GM12878 (cell line): ENCODE results near the gene CLEC16A.

ENCODE experiments used
- ASH2L ChIP-seq: fragments of 300-600, 200-600 bp; sonication (generic); IDR thresholded peaks from 2 replicates; pipeline ENCODE4 v1.6.1; 2017; ENCODE audit warnings: low read depth, mild to moderate bottlenecking, borderline replicate concordance
- CTCF ChIP-seq, 3 experiments: IDR thresholded peaks in 2 of 3; conservative IDR thresholded peaks in 1 of 3; 2 replicates each; pipeline ENCODE4 v1.5.1; 2011; ENCODE audit warnings: low read depth in 3 of 3, low read length in 3 of 3, mild to moderate bottlenecking in 3 of 3, control low read depth in 2 of 3, moderate library complexity in 2 of 3, inconsistent platforms in 1 of 3, mixed read lengths in 1 of 3; ENCODE audit not compliant: control insufficient read depth in 2 of 3, insufficient read depth in 1 of 3; ENCODE audit errors: extremely low read depth in 1 of 3
- HDAC6 ChIP-seq: fragments of 200-600 bp; sonication (generic); IDR thresholded peaks from one replicate; pipeline ENCODE4 v1.8.0; 2017; ENCODE audit warnings: antibody characterized with exemption; ENCODE audit not compliant: unreplicated experiment
- NFIC ChIP-seq: IDR thresholded peaks from 2 replicates; pipeline ENCODE4 v1.6.1; 2012; ENCODE audit warnings: low read depth, mild to moderate bottlenecking, inconsistent platforms, low read length, moderate library complexity
- POLR2A ChIP-seq: IDR thresholded peaks from 2 replicates; pipeline ENCODE4 v1.6.1; 2011; ENCODE audit warnings: low read depth, mild to moderate bottlenecking, low read length
- RUNX3 ChIP-seq: IDR thresholded peaks from 2 replicates; pipeline ENCODE4 v1.6.1; 2012; ENCODE audit warnings: low read length, inconsistent platforms
- SIN3A ChIP-seq: IDR thresholded peaks from 2 replicates; pipeline ENCODE4 v1.6.1; 2012; ENCODE audit warnings: low read depth, low read length, improper control_type of control experiment
- ZNF274 ChIP-seq: IDR thresholded peaks from one replicate; pipeline ENCODE4 v1.8.0; 2011; ENCODE audit not compliant: insufficient read length, insufficient read depth
- ZNF384 ChIP-seq: IDR thresholded peaks from 2 replicates; pipeline ENCODE4 v1.6.1; 2012; ENCODE audit warnings: low read depth, mild to moderate bottlenecking, low read length, improper control_type of control experiment, borderline replicate concordance
- TF ChIP-seq, protein P1 (sequence below): IDR thresholded peaks from 2 replicates; pipeline ENCODE4 v1.6.1; 2012; ENCODE audit warnings: mild to moderate bottlenecking, low read depth, low read length
- TF ChIP-seq, protein P2 (sequence below): fragments of 450-650 bp; IDR thresholded peaks from 2 replicates; pipeline ENCODE4 v1.6.1; 2016; ENCODE audit warnings: mild to moderate bottlenecking, moderate library complexity, borderline replicate concordance

GRCh38 chr16:10950393-10950792 lies 6.0 kb downstream of the CLEC16A start:
- TF ChIP-seq RUNX3 (no peak), ZNF384 (no peak), CTCF (IDR thresholded peaks at IDR 0.05 in 2 of 3, conservative IDR thresholded peaks at IDR 0.05 in 1 of 3; ENCODE audit: control insufficient read depth in 2 of 3, extremely low read depth in 1 of 3, insufficient read depth in 1 of 3, low read depth in 3 of 3, low read length in 3 of 3) (no peak), SIN3A (no peak), ASH2L (no peak), HDAC6 (no peak), ZNF274 (no peak), POLR2A (no peak), NFIC (no peak)
- TF ChIP-seq, protein P1, sequence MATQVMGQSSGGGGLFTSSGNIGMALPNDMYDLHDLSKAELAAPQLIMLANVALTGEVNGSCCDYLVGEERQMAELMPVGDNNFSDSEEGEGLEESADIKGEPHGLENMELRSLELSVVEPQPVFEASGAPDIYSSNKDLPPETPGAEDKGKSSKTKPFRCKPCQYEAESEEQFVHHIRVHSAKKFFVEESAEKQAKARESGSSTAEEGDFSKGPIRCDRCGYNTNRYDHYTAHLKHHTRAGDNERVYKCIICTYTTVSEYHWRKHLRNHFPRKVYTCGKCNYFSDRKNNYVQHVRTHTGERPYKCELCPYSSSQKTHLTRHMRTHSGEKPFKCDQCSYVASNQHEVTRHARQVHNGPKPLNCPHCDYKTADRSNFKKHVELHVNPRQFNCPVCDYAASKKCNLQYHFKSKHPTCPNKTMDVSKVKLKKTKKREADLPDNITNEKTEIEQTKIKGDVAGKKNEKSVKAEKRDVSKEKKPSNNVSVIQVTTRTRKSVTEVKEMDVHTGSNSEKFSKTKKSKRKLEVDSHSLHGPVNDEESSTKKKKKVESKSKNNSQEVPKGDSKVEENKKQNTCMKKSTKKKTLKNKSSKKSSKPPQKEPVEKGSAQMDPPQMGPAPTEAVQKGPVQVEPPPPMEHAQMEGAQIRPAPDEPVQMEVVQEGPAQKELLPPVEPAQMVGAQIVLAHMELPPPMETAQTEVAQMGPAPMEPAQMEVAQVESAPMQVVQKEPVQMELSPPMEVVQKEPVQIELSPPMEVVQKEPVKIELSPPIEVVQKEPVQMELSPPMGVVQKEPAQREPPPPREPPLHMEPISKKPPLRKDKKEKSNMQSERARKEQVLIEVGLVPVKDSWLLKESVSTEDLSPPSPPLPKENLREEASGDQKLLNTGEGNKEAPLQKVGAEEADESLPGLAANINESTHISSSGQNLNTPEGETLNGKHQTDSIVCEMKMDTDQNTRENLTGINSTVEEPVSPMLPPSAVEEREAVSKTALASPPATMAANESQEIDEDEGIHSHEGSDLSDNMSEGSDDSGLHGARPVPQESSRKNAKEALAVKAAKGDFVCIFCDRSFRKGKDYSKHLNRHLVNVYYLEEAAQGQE = no peak
- TF ChIP-seq, protein P2, sequence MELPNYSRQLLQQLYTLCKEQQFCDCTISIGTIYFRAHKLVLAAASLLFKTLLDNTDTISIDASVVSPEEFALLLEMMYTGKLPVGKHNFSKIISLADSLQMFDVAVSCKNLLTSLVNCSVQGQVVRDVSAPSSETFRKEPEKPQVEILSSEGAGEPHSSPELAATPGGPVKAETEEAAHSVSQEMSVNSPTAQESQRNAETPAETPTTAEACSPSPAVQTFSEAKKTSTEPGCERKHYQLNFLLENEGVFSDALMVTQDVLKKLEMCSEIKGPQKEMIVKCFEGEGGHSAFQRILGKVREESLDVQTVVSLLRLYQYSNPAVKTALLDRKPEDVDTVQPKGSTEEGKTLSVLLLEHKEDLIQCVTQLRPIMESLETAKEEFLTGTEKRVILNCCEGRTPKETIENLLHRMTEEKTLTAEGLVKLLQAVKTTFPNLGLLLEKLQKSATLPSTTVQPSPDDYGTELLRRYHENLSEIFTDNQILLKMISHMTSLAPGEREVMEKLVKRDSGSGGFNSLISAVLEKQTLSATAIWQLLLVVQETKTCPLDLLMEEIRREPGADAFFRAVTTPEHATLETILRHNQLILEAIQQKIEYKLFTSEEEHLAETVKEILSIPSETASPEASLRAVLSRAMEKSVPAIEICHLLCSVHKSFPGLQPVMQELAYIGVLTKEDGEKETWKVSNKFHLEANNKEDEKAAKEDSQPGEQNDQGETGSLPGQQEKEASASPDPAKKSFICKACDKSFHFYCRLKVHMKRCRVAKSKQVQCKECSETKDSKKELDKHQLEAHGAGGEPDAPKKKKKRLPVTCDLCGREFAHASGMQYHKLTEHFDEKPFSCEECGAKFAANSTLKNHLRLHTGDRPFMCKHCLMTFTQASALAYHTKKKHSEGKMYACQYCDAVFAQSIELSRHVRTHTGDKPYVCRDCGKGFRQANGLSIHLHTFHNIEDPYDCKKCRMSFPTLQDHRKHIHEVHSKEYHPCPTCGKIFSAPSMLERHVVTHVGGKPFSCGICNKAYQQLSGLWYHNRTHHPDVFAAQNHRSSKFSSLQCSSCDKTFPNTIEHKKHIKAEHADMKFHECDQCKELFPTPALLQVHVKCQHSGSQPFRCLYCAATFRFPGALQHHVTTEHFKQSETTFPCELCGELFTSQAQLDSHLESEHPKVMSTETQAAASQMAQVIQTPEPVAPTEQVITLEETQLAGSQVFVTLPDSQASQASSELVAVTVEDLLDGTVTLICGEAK = no peak
